ENCODE measurements around the gene HOXA4. TPM values are rescaled to one million over a fixed set of nuclear protein-coding genes. Genes with fewer than 3 reads are reported as not detected.

Gene HOXA4
- total RNA-seq, 1 experiment from 2014 or later: 2.3 TPM

DNA sequence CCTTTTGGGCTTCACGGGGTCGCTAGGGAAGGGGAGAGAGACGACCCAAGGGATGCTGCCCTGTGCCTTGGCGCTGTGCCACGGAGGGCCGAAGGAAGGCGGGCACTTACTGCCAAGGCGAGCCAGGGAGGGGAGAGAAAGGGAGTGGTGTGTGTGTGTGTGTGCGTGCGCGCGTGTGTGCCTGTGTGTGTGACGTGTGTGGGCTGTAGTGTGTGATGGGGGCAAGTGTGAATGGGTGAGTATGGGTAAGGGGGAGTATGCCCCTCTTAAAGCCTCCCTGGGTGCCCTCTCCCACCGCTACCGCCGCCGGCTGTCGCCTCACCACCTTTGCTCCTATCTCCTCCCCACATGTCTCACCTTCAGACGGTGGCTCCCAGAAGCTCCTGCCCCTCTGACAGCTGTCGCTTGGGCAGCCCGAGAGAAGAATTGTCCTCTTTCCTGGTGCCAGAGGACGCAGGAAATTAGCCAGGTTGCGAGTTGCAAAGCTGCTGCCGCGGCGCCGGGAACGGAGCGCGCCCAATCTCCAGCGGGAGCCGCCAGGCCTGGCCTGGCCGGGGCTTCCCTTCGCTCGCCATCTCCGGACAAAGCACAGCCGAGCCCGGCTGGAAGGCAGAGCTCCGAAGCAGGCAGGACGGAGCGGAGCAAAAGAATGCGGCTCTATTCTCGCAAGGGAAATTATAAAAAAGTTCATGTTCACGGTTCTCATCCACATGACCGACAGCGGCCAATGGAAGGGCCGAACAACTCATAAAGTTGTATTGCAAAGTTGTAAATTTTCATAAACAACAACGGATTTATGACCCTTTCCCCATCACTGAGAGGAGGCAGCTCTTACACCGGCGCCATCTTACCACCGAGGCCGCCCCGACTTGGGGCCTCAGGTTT, 21.6 kb upstream of the HOXA4 start, which contains the start of gene HOXA3:
Gene HOXA3, minus strand, starts transcription at position 653 of the 885 bp plus-strand sequence. CDS start 41,943 bp downstream, outside the sequence.
- H3F3A ChIP-seq (ENCODE audit: low read length, unreplicated experiment): no peaks in the 10 kb centered on the region
- intact Hi-C loops (cut with micrococcal nuclease): loop anchor here (1.0 to 2.0 kb wide), 2 partner anchors 53 to 297 kb away; no protein-coding TSS in a partner anchor
- peak within 1 kb of the TSS; percentile 92 for H3K4me2 ChIP-seq (ENCODE audit: low read length)
- peak within 1 kb of the TSS; percentile 73 for H3K9ac ChIP-seq (ENCODE audit: low read length)
- TSS peak; percentile 35 for BruUV-seq (replicated peaks)
- ATAC-seq (peak; percentile 4), DNase-seq (peak; percentile 72)
- no peaks in the 10 kb centered on the region for H3K9me3 ChIP-seq (ENCODE audit: low read length)
- peaks cover 58% of the 10 kb centered on the region for H3K79me2 ChIP-seq (ENCODE audit: low read length)
- H3K4me1 ChIP-seq (ENCODE audit: insufficient read depth, low read length): peaks cover 33% of the 10 kb centered on the region
- peak within 1 kb of the TSS; percentile 74 for H2AFZ ChIP-seq (ENCODE audit: low read length)
- CTCF ChIA-PET: interaction anchor here (0.5 to 1.6 kb wide), 3 partner anchors 9 to 769 kb away, joined by 3 to 12 read pairs (median 7); no protein-coding TSS in a partner anchor
- peak within 1 kb of the TSS; percentile 84 for H3K27ac ChIP-seq (ENCODE audit: low read length)
- POLR2A ChIA-PET (ENCODE audit: unreplicated experiment): interaction anchor here (0.5 to 1.2 kb wide), 6 partner anchors 9 to 603 kb away, joined by 3 to 12 read pairs (median 3); no protein-coding TSS in a partner anchor
- H3K9me2 ChIP-seq (replicated peaks; ENCODE audit: low read length): no peaks in the 10 kb centered on the region
- no peaks in the 10 kb centered on the region for H3K36me3 ChIP-seq (ENCODE audit: low read depth, low read length)
- H3K4me3 ChIP-seq (ENCODE audit: low read length): peak within 1 kb of the TSS; percentile 78
- H3K27me3 ChIP-seq (ENCODE audit: low read length): no peaks in the 10 kb centered on the region
- TF ChIP-seq EZH2 (IDR thresholded peaks at IDR 0.05; ENCODE audit: low read length, unreplicated experiment) (no peak), CTCF (conservative IDR thresholded peaks at IDR 0.05; ENCODE audit: low read depth, low read length) (no peak), EZH2phosphoT487 (IDR thresholded peaks at IDR 0.05; ENCODE audit: borderline replicate concordance, low read length) (no peak)
- H4K20me1 ChIP-seq (ENCODE audit: low read length): no peaks in the 10 kb centered on the region

DNA sequence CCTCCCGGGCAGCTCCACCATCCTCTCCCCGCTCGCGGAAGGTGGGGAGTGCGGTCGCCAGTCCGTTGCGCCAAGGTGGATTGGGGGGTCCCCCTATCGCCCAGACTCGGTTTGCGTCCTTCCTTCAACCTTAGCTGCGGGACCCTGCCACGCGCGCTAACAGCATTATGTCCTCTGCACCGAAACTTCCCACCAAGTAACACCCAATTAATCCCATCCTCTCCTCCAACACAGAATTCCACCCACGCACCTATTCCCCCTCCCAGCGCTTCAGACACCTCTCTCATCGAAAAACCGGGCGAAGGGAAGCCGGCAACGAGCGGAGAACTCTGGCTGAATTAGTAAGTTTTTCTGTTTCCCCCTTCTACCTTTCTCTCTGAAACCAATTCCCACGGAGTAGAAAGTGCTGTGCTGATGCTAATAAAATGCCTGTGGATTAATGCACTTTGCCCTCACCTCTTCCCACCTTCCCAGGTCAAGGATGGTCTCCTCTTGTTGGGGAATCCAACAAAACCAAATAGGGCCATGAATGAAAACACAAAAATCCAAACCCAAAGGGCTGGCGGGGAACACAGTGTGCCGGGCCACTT, 20.9 kb upstream of the HOXA4 start:
- TF ChIP-seq EZH2 (IDR thresholded peaks at IDR 0.05; ENCODE audit: low read length, unreplicated experiment) (no peak), CTCF (conservative IDR thresholded peaks at IDR 0.05; ENCODE audit: low read depth, low read length) (no peak), EZH2phosphoT487 (IDR thresholded peaks at IDR 0.05; ENCODE audit: borderline replicate concordance, low read length) (no peak)
- Histone ChIP-seq H3K4me2 (ENCODE audit: low read length) (peak overlapping the region; percentile 92), H3K9me3 (ENCODE audit: low read length) (no peaks in the 10 kb centered on the region), H2AFZ (ENCODE audit: low read length) (peak overlapping the region; percentile 74), H3K4me1 (ENCODE audit: insufficient read depth, low read length) (peaks cover 34% of the 10 kb centered on the region), H3K9ac (ENCODE audit: low read length) (peak overlapping the region; percentile 73), H3F3A (ENCODE audit: low read length, unreplicated experiment) (no peaks in the 10 kb centered on the region), H3K4me3 (ENCODE audit: low read length) (peak overlapping the region; percentile 78), H3K36me3 (ENCODE audit: low read depth, low read length) (no peaks in the 10 kb centered on the region), H3K79me2 (ENCODE audit: low read length) (peaks cover 66% of the 10 kb centered on the region), H3K27ac (ENCODE audit: low read length) (peak overlapping the region; percentile 84), H4K20me1 (ENCODE audit: low read length) (no peaks in the 10 kb centered on the region), H3K27me3 (ENCODE audit: low read length) (no peaks in the 10 kb centered on the region), H3K9me2 (replicated peaks; ENCODE audit: low read length) (no peaks in the 10 kb centered on the region)
- ChIA-PET CTCF (interaction anchor here (0.7 to 1.6 kb wide), 4 partner anchors 9 to 452 kb away, joined by 3 to 17 read pairs (median 8); no protein-coding TSS in a partner anchor), POLR2A (ENCODE audit: unreplicated experiment) (interaction anchor here (0.6 to 1.4 kb wide), 3 partner anchors 17 to 288 kb away, joined by 3 to 6 read pairs (median 4); no protein-coding TSS in a partner anchor)
- no TSS peak for BruUV-seq (replicated peaks)
- DNase-seq (peak; percentile 27), ATAC-seq (no peak)
- intact Hi-C loops (cut with micrococcal nuclease): loop anchor here (2.0 kb wide), 1 partner anchor 297 kb away; no protein-coding TSS in a partner anchor
